ENCODE results near the gene PSMD13. TPM values are rescaled to one million over a fixed set of nuclear protein-coding genes. Genes with fewer than 3 reads are reported as not detected.

PSMD13 gene
- total and polyA plus RNA-seq, 2 of the 13 experiments (the other 11 are each of a cell fraction or from before 2014, with no cell fraction given) = 83.0 to 117 TPM

DNA sequence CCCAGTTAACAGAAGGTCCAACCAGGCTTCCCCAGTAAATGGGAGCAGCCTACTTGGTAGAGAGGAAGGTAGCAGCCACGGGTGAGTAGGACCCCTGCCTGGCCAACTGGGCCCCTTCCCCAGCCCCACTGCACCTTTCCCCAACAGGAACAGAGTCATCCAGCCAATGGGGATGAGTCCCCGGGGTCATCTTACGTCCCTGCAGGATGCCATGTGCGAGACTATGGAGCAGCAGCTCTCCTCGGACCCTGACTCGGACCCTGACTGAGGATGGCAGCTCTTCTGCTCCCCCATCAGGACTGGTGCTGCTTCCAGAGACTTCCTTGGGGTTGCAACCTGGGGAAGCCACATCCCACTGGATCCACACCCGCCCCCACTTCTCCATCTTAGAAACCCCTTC is 22.7 kb upstream of the PSMD13 start:
- Histone ChIP-seq H3K4me3 (replicated peaks in 1 of 3; ENCODE audit: insufficient read depth in 1 of 3, low read depth in 2 of 3, low read length in 3 of 3) (no peak overlapping the region), H3K36me3 (replicated peaks in 1 of 2; ENCODE audit: control insufficient read depth in 1 of 2, insufficient read depth in 2 of 2, low read length in 2 of 2) (peaks cover 36 to 64% of the 10 kb centered on the region in 2 experiments), H2AFZ (ENCODE audit: low read length) (no peak overlapping the region), H3K4me2 (ENCODE audit: low read depth, low read length) (no peak overlapping the region), H3K9ac (ENCODE audit: insufficient read depth, low read depth, low read length) (no peak overlapping the region), H3K4me1 (ENCODE audit: insufficient read depth, low read length) (peaks cover 41% of the 10 kb centered on the region), H3K9me3 (ENCODE audit: low read length) (no peaks in the 10 kb centered on the region), H3K27me3 (ENCODE audit: control insufficient read depth in 1 of 2, insufficient read depth in 2 of 2, low read length in 2 of 2) (no peaks in the 10 kb centered on the region), H3K27ac (ENCODE audit: extremely low read length, insufficient read depth, low read length) (no peak overlapping the region), H3K79me2 (ENCODE audit: insufficient read depth, low read length) (peaks cover 19% of the 10 kb centered on the region), H4K20me1 (ENCODE audit: insufficient read depth, low read length) (no peaks in the 10 kb centered on the region; the same call in 1 of the 2 replicates)
- ChIA-PET POLR2A (no interaction called here), CTCF (ENCODE audit: low intra/inter-chr PET ratio, low total read pairs) (no interaction called here)
- TF ChIP-seq, protein P1, sequence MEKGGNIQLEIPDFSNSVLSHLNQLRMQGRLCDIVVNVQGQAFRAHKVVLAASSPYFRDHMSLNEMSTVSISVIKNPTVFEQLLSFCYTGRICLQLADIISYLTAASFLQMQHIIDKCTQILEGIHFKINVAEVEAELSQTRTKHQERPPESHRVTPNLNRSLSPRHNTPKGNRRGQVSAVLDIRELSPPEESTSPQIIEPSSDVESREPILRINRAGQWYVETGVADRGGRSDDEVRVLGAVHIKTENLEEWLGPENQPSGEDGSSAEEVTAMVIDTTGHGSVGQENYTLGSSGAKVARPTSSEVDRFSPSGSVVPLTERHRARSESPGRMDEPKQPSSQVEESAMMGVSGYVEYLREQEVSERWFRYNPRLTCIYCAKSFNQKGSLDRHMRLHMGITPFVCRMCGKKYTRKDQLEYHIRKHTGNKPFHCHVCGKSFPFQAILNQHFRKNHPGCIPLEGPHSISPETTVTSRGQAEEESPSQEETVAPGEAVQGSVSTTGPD (CRISPR knock-in tag; IDR thresholded peaks at IDR 0.05) = no peak
- TF ChIP-seq ARNTL (CRISPR knock-in tag; IDR thresholded peaks at IDR 0.05) = no peak
- TF ChIP-seq HIVEP1 (CRISPR knock-in tag; IDR thresholded peaks at IDR 0.05) = no peak
- no peak for TF ChIP-seq ZNF775 (CRISPR knock-in tag; IDR thresholded peaks at IDR 0.05; ENCODE audit: borderline replicate concordance)
- no peak for TF ChIP-seq HNRNPK (IDR thresholded peaks at IDR 0.05; ENCODE audit: low read depth, low read length, poor library complexity, severe bottlenecking)
- peak in 1 of 2 experiments; percentile 27; a peak in 1 of 4 replicates for TF ChIP-seq POLR2A (IDR thresholded peaks at IDR 0.05; ENCODE audit: insufficient read depth in 1 of 2, low read depth in 2 of 2, low read length in 2 of 2)
- TF ChIP-seq ZMYM2 (CRISPR knock-in tag; IDR thresholded peaks at IDR 0.05) = no peak
- BruUV-seq (replicated peaks) = no TSS peak
- ATAC-seq = no peak
- no peak for DNase-seq (ENCODE audit: low spot score)
- WGBS (ENCODE audit: low lambda C conversion rate) = 100% methylated on average over 2 of the region's 7 CpGs
- in situ Hi-C loops (cut with HindIII; ENCODE audit: extremely low pct_ligation_motif_present, low pct_unique_long_range_greater_than_20kb) (no loop called here), intact Hi-C loops (cut with micrococcal nuclease; ENCODE audit: unreplicated experiment) (no loop called here)
- FAIRE-seq = no peak

DNA sequence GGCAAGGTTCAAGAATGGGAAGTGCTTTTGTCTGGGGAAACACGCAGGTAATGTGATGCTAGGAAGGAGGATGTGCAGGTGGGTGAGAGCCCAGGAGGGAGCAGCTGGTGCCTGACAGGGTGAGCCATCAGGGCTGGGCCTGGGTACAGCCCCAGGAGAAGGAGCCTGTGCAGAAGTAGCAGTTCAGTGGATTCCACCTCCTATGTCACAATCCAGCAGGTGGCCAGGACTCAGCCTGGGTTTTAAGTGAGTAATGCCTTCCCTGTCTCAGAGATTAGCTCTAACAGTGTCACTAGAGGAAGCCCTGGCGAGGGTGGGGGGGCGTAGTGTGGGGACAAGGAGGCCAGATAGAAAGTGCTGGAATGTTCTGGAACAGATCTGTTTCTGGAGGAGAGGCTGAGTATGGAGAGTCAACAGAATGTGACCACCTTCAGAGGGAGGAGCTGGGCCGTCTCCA is 21.2 kb upstream of the PSMD13 start:
- POLR2A ChIA-PET = interaction anchor here (2.5 to 3.0 kb wide), 2 partner anchors 9 to 20 kb away, joined by 12 to 41 read pairs; partner anchors contain the start of genes BET1L, RIC8A and SIRT3
- no peak for DNase-seq (ENCODE audit: low spot score)
- H3K27me3 ChIP-seq (ENCODE audit: control insufficient read depth in 1 of 2, insufficient read depth in 2 of 2, low read length in 2 of 2) = no peaks in the 10 kb centered on the region
- no peak for FAIRE-seq
- no peaks in the 10 kb centered on the region for H3K9me3 ChIP-seq (ENCODE audit: low read length)
- no peak overlapping the region for H3K4me2 ChIP-seq (ENCODE audit: low read depth, low read length)
- H3K4me1 ChIP-seq (ENCODE audit: insufficient read depth, low read length) = peaks cover 26% of the 10 kb centered on the region
- peak; percentile 12; the same call in 2 of the 3 replicates for ATAC-seq
- WGBS (ENCODE audit: low lambda C conversion rate) = 73% methylated on average over 4 of the region's 4 CpGs
- H2AFZ ChIP-seq (ENCODE audit: low read length) = no peak overlapping the region
- H3K9ac ChIP-seq (ENCODE audit: insufficient read depth, low read depth, low read length) = no peak overlapping the region
- H3K79me2 ChIP-seq (ENCODE audit: insufficient read depth, low read length) = peaks cover 4% of the 10 kb centered on the region
- no peak overlapping the region for H3K27ac ChIP-seq (ENCODE audit: extremely low read length, insufficient read depth, low read length)
- H3K4me3 ChIP-seq (replicated peaks in 1 of 3; ENCODE audit: insufficient read depth in 1 of 3, low read depth in 2 of 3, low read length in 3 of 3) = no peak overlapping the region
- H3K36me3 ChIP-seq (replicated peaks in 1 of 2; ENCODE audit: control insufficient read depth in 1 of 2, insufficient read depth in 2 of 2, low read length in 2 of 2) = peaks cover 31 to 53% of the 10 kb centered on the region in 2 experiments
- no peaks in the 10 kb centered on the region for H4K20me1 ChIP-seq (ENCODE audit: insufficient read depth, low read length)
- CTCF ChIA-PET (ENCODE audit: low intra/inter-chr PET ratio, low total read pairs) = no interaction called here
- intact Hi-C loops (cut with micrococcal nuclease; ENCODE audit: unreplicated experiment) = no loop called here
- in situ Hi-C loops (cut with HindIII; ENCODE audit: extremely low pct_ligation_motif_present, low pct_unique_long_range_greater_than_20kb) = no loop called here
- no TSS peak for BruUV-seq (replicated peaks)
- TF ChIP-seq, protein P2, sequence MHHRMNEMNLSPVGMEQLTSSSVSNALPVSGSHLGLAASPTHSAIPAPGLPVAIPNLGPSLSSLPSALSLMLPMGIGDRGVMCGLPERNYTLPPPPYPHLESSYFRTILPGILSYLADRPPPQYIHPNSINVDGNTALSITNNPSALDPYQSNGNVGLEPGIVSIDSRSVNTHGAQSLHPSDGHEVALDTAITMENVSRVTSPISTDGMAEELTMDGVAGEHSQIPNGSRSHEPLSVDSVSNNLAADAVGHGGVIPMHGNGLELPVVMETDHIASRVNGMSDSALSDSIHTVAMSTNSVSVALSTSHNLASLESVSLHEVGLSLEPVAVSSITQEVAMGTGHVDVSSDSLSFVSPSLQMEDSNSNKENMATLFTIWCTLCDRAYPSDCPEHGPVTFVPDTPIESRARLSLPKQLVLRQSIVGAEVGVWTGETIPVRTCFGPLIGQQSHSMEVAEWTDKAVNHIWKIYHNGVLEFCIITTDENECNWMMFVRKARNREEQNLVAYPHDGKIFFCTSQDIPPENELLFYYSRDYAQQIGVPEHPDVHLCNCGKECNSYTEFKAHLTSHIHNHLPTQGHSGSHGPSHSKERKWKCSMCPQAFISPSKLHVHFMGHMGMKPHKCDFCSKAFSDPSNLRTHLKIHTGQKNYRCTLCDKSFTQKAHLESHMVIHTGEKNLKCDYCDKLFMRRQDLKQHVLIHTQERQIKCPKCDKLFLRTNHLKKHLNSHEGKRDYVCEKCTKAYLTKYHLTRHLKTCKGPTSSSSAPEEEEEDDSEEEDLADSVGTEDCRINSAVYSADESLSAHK (CRISPR knock-in tag; IDR thresholded peaks at IDR 0.05; ENCODE audit: borderline replicate concordance) = no peak
- TF ChIP-seq, protein P3, sequence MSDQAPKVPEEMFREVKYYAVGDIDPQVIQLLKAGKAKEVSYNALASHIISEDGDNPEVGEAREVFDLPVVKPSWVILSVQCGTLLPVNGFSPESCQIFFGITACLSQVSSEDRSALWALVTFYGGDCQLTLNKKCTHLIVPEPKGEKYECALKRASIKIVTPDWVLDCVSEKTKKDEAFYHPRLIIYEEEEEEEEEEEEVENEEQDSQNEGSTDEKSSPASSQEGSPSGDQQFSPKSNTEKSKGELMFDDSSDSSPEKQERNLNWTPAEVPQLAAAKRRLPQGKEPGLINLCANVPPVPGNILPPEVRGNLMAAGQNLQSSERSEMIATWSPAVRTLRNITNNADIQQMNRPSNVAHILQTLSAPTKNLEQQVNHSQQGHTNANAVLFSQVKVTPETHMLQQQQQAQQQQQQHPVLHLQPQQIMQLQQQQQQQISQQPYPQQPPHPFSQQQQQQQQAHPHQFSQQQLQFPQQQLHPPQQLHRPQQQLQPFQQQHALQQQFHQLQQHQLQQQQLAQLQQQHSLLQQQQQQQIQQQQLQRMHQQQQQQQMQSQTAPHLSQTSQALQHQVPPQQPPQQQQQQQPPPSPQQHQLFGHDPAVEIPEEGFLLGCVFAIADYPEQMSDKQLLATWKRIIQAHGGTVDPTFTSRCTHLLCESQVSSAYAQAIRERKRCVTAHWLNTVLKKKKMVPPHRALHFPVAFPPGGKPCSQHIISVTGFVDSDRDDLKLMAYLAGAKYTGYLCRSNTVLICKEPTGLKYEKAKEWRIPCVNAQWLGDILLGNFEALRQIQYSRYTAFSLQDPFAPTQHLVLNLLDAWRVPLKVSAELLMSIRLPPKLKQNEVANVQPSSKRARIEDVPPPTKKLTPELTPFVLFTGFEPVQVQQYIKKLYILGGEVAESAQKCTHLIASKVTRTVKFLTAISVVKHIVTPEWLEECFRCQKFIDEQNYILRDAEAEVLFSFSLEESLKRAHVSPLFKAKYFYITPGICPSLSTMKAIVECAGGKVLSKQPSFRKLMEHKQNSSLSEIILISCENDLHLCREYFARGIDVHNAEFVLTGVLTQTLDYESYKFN (CRISPR knock-in tag; conservative IDR thresholded peaks at IDR 0.05) = no peak
- TF ChIP-seq HNRNPLL (IDR thresholded peaks at IDR 0.05; ENCODE audit: low read depth, low read length, poor library complexity, severe bottlenecking) = no peak

Measured in HepG2 (cell line).